HG02885 (cell line): ENCODE data around the gene NEK4.

ENCODE experiments used
- ATAC-seq: cut with Tn5 transposase; IDR thresholded peaks from one replicate; pipeline ENCODE4 v1.9.1; 2021; ENCODE audit warnings: mild to moderate bottlenecking; ENCODE audit not compliant: unreplicated experiment, poor library complexity

Gene NEK4

GRCh38 chr3:52793702-52794611, 23.2 kb upstream of the NEK4 start:
- ATAC-seq = no peak

GRCh38 chr3:52792961-52793695, 22.4 kb upstream of the NEK4 start:
- no peak for ATAC-seq

- ATAC-seq = no peak
Measured at GRCh38 chr3:52792413-52792812, 21.7 kb upstream of the NEK4 start.

GRCh38 chr3:52791928-52792327, 21.2 kb upstream of the NEK4 start:
- ATAC-seq = no peak

GRCh38 chr3:52791366-52791765, 20.6 kb upstream of the NEK4 start:
- ATAC-seq = no peak

GRCh38 chr3:52790741-52791140, 20.0 kb upstream of the NEK4 start:
- ATAC-seq = no peak

- no peak for ATAC-seq
Measured at GRCh38 chr3:52790337-52790736, 19.6 kb upstream of the NEK4 start.

- ATAC-seq = no peak
Measured at GRCh38 chr3:52789746-52790040, 19.0 kb upstream of the NEK4 start.

- no peak for ATAC-seq
Measured at GRCh38 chr3:52788890-52789745, 18.4 kb upstream of the NEK4 start.

GRCh38 chr3:52787672-52788625, 17.2 kb upstream of the NEK4 start:
- ATAC-seq = no peak

- ATAC-seq = no peak
Measured at GRCh38 chr3:52787246-52787645, 16.5 kb upstream of the NEK4 start.

GRCh38 chr3:52786330-52787215, 15.8 kb upstream of the NEK4 start:
- no peak for ATAC-seq

GRCh38 chr3:52784931-52785590, 14.3 kb upstream of the NEK4 start:
- no peak for ATAC-seq

GRCh38 chr3:52784021-52784621, 13.4 kb upstream of the NEK4 start:
- no peak for ATAC-seq

GRCh38 chr3:52783211-52783555, 12.4 kb upstream of the NEK4 start:
- ATAC-seq = no peak

- no peak for ATAC-seq
Measured at GRCh38 chr3:52782412-52783210, 11.9 kb upstream of the NEK4 start.

- no peak for ATAC-seq
Measured at GRCh38 chr3:52781741-52782140, 11.0 kb upstream of the NEK4 start.
